ENCODE measurements around the gene NOL9. TPM values are rescaled to one million over a fixed set of nuclear protein-coding genes. Genes with fewer than 3 reads are reported as not detected.

Gene NOL9
- total and polyA plus RNA-seq, 2 of the 13 experiments (the other 11 are each of a cell fraction or from before 2014, with no cell fraction given) = 18.0 to 24.7 TPM

DNA sequence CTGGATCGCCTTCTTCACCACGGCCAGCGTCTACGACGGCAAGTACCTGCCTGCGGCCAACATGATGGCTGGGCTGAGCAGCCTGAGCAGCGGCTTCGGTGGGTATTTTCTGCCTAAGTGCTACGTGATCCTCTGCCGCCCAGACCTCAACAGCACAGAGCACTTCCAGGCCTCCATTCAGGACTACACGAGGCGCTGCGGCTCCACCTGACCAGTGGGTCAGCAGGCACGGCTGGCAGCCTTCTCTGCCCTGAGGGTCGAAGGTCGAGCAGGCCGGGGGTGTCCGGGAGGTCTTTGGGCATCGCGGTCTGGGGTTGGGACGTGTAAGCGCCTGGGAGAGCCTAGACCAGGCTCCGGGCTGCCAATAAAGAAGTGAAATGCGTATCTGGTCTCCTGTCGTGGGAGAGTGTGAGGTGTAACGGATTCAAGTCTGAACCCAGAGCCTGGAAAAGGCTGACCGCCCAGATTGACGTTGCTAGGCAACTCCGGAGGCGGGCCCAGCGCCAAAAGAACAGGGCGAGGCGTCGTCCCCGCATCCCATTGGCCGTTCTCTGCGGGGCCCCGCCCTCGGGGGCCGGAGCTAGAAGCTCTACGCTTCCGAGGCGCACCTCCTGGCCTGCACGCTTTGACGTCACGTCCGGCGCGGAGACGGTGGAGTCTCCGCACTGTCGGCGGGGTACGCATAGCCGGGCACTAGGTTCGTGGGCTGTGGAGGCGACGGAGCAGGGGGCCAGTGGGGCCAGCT is 25.2 kb upstream of the NOL9 start, which contains the start of gene ZBTB48 (continued):
- TF ChIP-seq, protein P1, sequence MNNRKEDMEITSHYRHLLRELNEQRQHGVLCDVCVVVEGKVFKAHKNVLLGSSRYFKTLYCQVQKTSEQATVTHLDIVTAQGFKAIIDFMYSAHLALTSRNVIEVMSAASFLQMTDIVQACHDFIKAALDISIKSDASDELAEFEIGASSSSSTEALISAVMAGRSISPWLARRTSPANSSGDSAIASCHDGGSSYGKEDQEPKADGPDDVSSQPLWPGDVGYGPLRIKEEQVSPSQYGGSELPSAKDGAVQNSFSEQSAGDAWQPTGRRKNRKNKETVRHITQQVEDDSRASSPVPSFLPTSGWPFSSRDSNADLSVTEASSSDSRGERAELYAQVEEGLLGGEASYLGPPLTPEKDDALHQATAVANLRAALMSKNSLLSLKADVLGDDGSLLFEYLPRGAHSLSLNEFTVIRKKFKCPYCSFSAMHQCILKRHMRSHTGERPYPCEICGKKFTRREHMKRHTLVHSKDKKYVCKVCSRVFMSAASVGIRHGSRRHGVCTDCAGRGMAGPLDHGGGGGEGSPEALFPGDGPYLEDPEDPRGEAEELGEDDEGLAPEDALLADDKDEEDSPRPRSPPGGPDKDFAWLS (CRISPR knock-in tag; IDR thresholded peaks at IDR 0.05; ENCODE audit: borderline replicate concordance) = no peak
- TF ChIP-seq HNRNPL (IDR thresholded peaks at IDR 0.05; ENCODE audit: low read depth, low read length) (peak; percentile 84), HHEX (CRISPR knock-in tag; IDR thresholded peaks at IDR 0.05) (no peak), NFATC3 (CRISPR knock-in tag; IDR thresholded peaks at IDR 0.05) (no peak), HDAC1 (CRISPR knock-in tag; IDR thresholded peaks at IDR 0.05) (peak; percentile 80), XRCC5 (optimal IDR thresholded peaks at IDR 0.05; ENCODE audit: low read length) (no peak), ZNF746 (CRISPR knock-in tag; IDR thresholded peaks at IDR 0.05) (no peak), ZNF670 (CRISPR knock-in tag; IDR thresholded peaks at IDR 0.05; ENCODE audit: borderline replicate concordance) (no peak; the same call in 1 of the 2 replicates), ZNF768 (CRISPR knock-in tag; IDR thresholded peaks at IDR 0.05) (no peak), ZNF879 (CRISPR knock-in tag; IDR thresholded peaks at IDR 0.05) (no peak), RFX5 (IDR thresholded peaks at IDR 0.05; ENCODE audit: low read depth, low read length) (peak; percentile 60; the same call in 1 of the 2 replicates), YEATS2 (CRISPR knock-in tag; IDR thresholded peaks at IDR 0.05; ENCODE audit: borderline replicate concordance) (peak; percentile 68; the same call in 1 of the 2 replicates), ZBTB7A (CRISPR knock-in tag; IDR thresholded peaks at IDR 0.05) (no peak)
- TF ChIP-seq, protein P2, sequence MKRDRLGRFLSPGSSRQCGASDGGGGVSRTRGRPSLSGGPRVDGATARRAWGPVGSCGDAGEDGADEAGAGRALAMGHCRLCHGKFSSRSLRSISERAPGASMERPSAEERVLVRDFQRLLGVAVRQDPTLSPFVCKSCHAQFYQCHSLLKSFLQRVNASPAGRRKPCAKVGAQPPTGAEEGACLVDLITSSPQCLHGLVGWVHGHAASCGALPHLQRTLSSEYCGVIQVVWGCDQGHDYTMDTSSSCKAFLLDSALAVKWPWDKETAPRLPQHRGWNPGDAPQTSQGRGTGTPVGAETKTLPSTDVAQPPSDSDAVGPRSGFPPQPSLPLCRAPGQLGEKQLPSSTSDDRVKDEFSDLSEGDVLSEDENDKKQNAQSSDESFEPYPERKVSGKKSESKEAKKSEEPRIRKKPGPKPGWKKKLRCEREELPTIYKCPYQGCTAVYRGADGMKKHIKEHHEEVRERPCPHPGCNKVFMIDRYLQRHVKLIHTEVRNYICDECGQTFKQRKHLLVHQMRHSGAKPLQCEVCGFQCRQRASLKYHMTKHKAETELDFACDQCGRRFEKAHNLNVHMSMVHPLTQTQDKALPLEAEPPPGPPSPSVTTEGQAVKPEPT (CRISPR knock-in tag; IDR thresholded peaks at IDR 0.05; ENCODE audit: low read depth) = no peak
- TF ChIP-seq, protein P3, sequence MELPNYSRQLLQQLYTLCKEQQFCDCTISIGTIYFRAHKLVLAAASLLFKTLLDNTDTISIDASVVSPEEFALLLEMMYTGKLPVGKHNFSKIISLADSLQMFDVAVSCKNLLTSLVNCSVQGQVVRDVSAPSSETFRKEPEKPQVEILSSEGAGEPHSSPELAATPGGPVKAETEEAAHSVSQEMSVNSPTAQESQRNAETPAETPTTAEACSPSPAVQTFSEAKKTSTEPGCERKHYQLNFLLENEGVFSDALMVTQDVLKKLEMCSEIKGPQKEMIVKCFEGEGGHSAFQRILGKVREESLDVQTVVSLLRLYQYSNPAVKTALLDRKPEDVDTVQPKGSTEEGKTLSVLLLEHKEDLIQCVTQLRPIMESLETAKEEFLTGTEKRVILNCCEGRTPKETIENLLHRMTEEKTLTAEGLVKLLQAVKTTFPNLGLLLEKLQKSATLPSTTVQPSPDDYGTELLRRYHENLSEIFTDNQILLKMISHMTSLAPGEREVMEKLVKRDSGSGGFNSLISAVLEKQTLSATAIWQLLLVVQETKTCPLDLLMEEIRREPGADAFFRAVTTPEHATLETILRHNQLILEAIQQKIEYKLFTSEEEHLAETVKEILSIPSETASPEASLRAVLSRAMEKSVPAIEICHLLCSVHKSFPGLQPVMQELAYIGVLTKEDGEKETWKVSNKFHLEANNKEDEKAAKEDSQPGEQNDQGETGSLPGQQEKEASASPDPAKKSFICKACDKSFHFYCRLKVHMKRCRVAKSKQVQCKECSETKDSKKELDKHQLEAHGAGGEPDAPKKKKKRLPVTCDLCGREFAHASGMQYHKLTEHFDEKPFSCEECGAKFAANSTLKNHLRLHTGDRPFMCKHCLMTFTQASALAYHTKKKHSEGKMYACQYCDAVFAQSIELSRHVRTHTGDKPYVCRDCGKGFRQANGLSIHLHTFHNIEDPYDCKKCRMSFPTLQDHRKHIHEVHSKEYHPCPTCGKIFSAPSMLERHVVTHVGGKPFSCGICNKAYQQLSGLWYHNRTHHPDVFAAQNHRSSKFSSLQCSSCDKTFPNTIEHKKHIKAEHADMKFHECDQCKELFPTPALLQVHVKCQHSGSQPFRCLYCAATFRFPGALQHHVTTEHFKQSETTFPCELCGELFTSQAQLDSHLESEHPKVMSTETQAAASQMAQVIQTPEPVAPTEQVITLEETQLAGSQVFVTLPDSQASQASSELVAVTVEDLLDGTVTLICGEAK (IDR thresholded peaks at IDR 0.05) = no peak
- TF ChIP-seq, protein P3 (CRISPR knock-in tag; IDR thresholded peaks at IDR 0.05) = peak; percentile 61; the same call in 1 of the 2 replicates
